Raji (cell line): ENCODE measurements around the gene MOCS1.

Source experiments
- POLR2A ChIP-seq: IDR thresholded peaks from 2 replicates; pipeline ENCODE4 v1.6.1; 2011; ENCODE audit warnings: low read depth, low read length, control low read depth; ENCODE audit not compliant: insufficient read depth

MOCS1 gene

DNA sequence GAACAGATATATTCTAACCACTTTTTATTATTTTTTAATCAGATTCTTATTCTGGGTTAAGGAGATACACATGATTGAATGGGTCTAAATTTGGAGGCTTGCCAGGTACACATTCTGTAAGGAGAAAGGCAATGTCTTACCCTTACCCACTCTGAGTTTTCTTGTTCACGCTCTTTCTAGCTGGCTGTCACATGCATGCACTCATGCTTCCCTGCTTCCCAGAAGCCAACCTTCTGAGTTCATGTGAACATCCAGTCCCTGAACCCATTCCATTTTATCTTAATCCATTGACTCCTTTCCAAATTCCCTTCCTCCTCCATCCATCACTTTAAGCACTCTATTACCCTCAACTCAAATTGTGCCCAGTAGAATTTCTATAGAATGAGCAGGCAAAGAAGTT lies 17.5 kb upstream of the MOCS1 start:
- TF ChIP-seq POLR2A: no peak

DNA sequence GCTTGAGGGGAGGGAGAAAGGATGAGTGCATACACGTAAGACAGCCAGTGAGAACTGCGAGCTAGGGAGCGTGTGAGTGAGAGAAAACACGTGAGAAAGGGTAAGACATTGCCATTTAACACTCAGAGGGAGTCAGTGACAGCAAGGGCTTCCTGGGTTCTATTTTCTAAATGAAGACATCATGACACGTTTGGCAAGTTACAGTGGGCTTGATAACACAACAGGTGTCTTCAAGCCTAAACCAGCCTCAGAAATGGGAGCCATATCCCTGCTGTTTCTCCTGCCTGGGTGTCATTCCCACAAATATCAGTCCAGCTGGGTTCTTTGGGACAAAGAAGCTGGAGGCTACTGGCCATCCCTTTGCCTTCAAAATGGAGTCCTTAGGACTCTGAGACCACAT lies 16.9 kb upstream of the MOCS1 start:
- no peak for TF ChIP-seq POLR2A

- no peak for TF ChIP-seq POLR2A
Measured at GRCh38 chr6:39950125-39950720, 16.0 kb upstream of the MOCS1 start.

DNA sequence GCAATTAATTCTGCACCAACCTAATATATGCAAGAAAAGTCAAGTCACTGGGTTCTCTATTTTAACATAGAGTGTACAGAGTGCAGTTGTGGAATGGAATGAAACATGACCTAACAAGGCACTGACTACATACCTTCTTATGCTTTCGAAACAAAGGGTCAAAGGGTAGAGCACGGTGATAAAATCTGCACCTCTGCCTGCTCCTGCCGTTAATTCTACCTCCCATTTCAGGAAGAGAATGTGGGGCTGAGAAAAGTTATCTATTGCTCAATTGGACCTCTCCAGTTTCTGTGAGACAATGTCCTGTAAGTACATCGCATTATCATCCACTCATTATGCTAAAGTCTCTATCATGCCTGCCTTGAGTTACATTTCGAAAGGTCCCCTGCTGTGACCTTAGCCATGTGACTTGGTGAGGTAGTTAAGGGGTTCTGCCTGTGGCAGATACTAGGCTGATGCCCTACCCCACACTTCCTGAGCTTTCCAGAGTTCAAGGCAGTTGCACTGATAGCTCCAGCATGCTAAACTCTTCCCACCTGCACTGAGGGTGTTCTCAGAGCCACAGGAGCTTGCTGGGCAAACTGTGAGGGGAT lies 14.0 kb upstream of the MOCS1 start:
- TF ChIP-seq POLR2A: no peak

DNA sequence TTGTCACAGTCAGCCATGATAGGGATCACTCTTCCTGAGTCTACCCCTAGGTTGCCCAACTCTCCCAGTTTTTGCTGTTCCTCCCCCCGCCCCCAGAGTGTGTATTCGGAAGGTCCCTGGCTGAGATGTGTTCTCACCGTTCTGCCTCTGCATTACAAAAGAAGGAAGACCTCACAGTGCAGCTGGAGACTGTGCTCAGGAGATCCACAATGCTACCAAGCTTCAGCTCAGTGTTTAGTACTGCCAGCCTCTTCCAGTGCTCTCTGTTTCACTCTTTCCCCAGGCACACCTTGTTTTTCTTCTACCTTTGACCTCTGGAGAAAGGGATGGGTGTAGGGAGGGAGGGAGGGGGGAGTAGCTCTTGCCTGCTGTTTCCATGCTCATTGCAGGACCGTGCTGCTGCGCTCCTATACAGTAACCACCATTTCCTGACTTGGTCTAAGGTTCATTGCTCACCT lies 13.4 kb upstream of the MOCS1 start:
- no peak for TF ChIP-seq POLR2A

DNA sequence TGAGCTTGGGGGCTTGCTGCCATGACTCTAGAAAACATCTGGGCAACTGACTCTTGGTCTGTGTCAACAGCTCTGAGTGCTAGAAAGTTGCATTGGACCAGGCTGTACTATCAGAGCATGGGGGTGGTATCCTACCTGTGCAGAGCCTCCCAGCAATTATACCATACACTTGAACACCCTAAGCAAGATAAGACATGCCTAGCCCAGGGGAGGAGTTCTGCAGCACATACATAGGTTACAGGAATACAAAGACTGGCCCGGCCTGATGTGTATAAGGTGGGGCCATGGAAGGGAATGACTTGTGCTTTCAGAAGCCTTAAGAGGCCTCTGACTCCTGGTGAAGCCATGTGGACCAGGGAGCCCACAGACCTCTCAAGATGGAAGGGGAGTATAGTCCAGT lies 11.4 kb upstream of the MOCS1 start:
- no peak for TF ChIP-seq POLR2A

DNA sequence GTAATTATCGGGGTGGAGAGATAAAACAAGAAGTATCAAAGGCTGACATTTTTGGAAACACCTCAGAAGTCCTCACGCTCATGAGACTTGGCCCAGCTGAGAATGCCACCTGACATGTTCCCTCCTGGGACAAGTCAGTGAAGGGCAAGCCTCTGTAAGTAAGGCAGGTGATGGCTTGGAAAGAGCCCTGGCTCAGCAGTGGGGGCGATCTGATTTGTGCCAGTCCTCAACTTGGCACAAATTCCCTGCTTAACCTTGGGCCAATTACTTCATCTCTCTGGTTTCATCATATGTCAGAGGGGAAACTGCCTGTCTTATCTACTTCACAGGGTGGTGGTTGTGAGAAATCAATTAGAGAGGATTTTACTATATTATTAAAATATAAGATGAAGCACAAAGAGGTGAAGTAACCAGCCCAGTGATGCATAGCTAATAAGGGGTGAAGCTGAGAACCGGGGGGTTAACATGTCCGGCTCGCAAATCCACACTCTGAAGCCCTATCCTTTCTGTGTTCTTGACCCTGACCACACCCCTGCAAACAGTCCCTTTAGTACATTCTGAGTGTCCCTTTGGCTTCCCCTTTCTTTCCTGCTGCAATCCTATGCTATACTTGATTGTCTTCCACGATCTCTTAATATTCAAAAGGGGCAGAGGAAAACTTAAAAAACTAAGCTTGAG lies 8.8 kb upstream of the MOCS1 start:
- TF ChIP-seq POLR2A: no peak

GRCh38 chr6:39941820-39942219 lies 7.6 kb upstream of the MOCS1 start:
- no peak for TF ChIP-seq POLR2A

DNA sequence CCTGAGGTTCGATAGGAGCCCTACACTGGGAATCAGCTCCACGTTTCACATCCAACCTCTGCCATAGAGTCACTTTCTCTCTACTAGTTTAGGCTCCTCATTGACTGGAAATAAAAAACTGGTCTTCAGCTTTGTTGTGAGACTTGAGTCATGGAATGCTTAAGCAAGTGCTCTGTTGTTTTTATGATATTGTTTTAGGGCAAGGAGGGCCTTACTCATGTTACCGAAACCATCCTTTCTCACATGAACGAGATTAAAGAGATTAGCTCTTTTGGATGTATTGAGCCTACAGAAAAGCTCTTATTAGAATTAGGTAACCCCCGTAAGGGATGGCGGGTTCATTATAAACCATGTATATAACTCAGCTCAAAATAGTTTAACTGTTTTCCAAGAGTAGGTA lies 6.9 kb upstream of the MOCS1 start:
- TF ChIP-seq POLR2A: no peak

GRCh38 chr6:39938773-39939654 lies 4.8 kb upstream of the MOCS1 start:
- no peak for TF ChIP-seq POLR2A

DNA sequence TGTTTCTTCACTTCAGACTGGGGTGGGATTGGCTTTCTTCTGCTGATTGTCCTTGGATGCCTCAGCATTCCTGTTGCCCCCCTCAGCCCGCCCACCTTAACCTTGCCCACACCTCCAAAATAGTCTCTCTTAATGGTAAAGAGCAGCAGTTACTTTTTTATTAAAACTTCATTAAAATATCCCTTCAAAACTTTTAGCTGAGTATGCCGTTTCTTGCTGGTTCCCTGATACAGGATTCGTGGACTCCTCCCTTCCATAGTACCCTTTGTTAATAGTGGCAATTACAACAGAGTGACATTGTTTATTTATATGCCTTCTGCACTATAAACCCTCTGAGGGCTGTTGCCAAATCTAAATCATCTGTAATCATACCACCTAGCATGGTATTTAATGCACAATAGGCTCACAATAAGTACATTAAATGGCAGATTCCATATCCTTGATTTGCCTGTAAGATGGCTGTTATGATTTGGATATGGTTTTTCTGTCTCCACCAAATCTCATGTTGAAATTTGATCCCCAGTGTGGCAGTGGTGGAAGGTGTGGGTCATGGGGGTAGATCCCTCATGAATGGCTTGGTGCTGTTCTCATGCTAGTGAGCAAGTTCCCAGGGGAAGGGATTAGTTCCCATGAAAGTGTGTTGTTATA lies 3.5 kb upstream of the MOCS1 start:
- TF ChIP-seq POLR2A: no peak

- no peak for TF ChIP-seq POLR2A
Measured at GRCh38 chr6:39936857-39937256, 2.6 kb upstream of the MOCS1 start.

DNA sequence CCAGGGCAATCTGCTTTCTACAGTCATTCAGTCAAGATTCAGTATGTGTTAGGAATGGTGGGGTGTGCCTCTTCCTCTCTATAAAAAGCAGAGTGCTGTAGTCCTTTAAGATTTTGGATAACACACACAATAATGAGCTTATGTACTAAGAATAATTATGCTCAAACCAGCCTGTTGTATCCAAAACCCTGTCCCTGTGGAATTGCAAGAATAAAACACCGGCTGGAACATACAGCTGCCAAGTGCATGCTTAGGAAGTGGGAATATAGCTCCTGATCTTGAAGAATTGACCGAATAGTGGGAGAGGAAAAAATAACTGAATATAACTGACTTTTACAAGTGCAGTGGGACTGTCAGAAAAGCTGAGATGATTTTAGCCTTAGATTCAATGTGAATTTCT lies 979 bp upstream of the MOCS1 start:
- no peak for TF ChIP-seq POLR2A

- TF ChIP-seq POLR2A: no peak
Measured at GRCh38 chr6:39933669-39934130, 562 bp downstream of the MOCS1 start.

GRCh38 chr6:39932386-39932910 lies 1.8 kb downstream of the MOCS1 start:
- TF ChIP-seq POLR2A: no peak

DNA sequence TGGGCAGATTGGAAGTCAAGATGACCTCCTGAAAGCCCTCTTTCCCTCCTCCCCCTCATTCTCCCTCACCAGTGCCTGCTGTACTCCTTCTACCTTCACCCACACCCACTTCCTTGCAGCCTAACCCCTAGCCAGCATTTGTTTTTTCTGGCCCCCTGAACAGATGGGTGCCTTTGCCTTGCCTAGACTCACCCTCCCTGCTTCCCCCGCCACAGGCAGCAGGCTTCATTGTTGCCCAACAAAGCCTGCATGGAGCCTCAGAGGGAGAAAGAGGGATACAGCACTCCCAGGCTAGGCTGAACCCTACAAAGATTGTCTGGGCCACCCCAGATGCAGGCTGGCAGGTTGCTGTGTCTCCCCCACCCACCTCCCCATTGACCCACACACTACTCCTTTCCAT lies 2.7 kb downstream of the MOCS1 start:
- no peak for TF ChIP-seq POLR2A
